GM13977 (cell line): ENCODE measurements around the gene IL12RB1.
"Not testable (repeated sequence)": the region's sequence is repeated elsewhere in the genome, so short reads cannot be mapped to it uniquely, and the experiment has no call there.

Experiments used
- DNase-seq: peaks from one replicate; pipeline ENCODE4 v3.0.0; 2012; ENCODE audit warnings: low spot score
- in situ Hi-C: fragments of 300-500 bp; cut with MboI; formaldehyde crosslinking; loops from one replicate; pipeline ENCODE4 v1.12.0; 2022; ENCODE audit warnings: low sequenced_read_pairs, low pct_unique_long_range_greater_than_20kb, mixed read lengths, inconsistent platforms; ENCODE audit not compliant: unreplicated experiment
- TF ChIP-seq, protein P1 (sequence below): IDR thresholded peaks from 2 replicates; pipeline ENCODE4 v1.5.1; 2012; ENCODE audit warnings: mild to moderate bottlenecking, control low read depth; ENCODE audit not compliant: insufficient read depth; ENCODE audit errors: extremely low read depth, missing control alignments

Gene IL12RB1

DNA sequence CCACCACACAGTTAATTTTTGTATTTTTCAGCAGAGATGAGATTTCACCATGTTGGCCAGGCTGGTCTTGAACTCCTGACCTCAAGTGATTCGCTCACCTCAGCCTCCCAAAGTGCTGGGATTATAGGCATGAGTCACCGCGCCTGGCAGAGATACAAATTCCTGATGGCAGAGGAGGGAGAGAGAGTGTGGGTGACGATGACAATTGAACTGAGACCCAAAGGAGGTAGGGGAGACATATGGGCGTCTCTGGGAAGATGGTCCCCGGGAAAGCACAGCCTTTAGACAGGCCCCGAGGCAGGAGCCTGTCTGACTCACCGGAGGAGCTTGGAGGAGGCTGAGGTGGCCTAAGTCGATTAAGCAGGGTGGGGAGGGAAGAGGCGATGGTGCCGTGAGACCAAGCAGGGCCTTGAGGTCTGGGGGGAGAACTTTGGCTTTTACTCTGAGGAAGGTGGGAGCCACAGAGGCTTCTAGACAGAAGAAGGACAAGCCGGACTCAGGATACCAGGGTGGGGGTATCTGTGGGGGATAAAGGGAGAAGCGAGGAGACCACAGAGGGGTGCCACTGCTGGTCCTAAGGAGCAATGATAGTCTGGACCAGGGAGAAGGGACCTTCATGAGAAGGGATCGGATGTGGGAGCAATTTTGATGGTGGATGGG is 40.5 kb downstream of the IL12RB1 start:
- no peak for DNase-seq
- TF ChIP-seq, protein P1, sequence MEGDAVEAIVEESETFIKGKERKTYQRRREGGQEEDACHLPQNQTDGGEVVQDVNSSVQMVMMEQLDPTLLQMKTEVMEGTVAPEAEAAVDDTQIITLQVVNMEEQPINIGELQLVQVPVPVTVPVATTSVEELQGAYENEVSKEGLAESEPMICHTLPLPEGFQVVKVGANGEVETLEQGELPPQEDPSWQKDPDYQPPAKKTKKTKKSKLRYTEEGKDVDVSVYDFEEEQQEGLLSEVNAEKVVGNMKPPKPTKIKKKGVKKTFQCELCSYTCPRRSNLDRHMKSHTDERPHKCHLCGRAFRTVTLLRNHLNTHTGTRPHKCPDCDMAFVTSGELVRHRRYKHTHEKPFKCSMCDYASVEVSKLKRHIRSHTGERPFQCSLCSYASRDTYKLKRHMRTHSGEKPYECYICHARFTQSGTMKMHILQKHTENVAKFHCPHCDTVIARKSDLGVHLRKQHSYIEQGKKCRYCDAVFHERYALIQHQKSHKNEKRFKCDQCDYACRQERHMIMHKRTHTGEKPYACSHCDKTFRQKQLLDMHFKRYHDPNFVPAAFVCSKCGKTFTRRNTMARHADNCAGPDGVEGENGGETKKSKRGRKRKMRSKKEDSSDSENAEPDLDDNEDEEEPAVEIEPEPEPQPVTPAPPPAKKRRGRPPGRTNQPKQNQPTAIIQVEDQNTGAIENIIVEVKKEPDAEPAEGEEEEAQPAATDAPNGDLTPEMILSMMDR, result no peak
- in situ Hi-C loops, result no loop called here

DNA sequence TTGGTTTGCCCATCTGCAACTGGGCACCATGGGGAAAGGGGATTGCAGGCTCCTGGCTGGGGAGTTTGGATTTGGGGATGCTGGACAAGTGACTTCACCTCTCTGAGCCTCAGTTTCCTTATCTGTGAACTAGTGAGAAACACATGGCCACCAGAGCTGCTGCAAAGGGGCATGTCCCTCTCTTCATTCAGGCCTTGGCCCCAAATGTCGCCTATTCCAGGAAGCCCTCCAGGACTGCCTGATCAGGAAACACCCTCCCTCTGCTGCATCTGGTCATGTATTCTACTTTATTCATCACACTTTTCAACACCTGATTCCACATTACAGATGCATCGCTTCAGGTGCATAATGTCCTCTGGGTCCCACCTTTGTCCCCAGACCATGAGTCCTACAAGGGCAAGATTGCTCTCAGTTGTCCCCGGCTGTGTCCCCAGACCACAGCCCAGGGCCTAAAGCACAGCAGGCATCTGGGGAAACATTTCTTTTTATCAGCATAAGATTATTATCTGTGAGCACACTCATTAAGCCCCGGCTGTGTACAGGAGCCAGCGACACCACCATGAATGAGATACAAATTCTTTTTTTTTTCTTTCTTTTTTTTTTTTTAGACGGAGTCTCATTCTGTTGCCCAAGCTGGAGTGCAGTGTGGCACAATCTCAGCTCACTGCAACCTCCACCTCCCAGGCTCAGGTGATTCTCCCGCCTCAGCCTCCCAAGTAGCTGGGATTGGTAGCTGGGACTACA is 41.3 kb downstream of the IL12RB1 start:
- in situ Hi-C loops, result no loop called here
- DNase-seq, result no peak
- TF ChIP-seq, protein P1, result no peak

DNA sequence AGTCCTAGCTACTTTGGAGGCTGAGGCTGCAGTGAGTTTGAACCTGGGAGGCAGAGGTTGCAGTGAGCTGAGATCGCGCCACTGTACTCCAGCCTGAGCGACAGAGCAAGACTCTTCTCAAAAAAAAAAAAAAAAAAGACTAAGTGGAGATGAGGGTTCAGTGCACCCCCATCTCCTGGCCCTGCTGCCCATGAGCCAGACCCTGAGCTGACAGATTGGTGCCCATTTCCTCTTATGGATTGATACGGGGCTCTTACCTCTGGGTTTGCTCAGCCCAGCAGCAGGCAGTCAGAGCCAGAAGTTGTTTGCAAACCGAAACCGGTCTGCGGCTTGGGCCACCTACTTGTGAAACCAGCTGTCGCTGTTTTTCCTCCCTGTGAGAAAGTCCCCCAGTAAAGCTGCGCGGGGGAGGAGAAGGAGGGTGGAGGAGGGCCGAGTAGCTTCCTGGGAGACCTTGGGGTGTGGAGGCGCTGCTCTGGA is 41.9 kb downstream of the IL12RB1 start:
- peak; percentile 89 for DNase-seq
- in situ Hi-C loops, result no loop called here
- TF ChIP-seq, protein P1, result no peak

DNA sequence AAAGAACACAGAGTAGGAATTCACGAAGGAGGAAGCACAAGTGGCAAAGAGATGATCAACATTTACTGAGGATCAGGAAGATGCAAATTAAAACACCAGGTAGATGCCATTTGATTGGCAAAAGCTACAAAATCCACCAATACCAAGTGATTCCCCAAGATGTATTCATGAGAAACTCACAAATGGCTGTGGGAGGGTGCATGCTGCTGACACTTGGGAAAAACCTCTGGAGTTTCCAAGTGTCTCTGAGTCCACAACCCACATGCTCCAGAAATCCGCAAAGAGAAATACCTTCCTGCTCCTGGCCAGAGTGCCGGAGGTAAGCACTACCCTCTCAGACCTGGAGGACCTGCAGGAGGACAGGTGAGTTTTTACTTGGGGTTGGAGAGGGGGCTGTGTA is 43.1 kb downstream of the IL12RB1 start:
- TF ChIP-seq, protein P1, result no peak
- in situ Hi-C loops, result no loop called here
- no peak for DNase-seq

DNA sequence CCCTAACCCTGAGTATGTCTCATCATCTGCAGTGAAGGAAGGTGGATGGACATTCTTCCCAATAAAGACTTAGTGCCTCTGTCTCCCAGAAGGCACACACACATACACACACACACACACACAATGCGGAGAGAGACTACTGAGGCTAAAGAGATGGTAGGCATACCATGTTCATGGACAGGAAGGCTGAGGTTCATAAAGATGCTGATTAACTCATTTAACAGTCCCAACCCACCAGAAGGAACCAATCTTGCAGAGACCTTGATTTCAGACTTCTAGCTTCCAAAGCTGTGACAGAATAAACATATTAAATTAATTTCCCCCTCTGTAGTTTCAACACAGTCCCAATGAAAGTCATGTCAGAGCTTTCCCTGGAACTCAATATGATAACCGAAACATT is 45.7 kb downstream of the IL12RB1 start:
- DNase-seq, result no peak
- in situ Hi-C loops, result no loop called here
- TF ChIP-seq, protein P1, result no peak

DNA sequence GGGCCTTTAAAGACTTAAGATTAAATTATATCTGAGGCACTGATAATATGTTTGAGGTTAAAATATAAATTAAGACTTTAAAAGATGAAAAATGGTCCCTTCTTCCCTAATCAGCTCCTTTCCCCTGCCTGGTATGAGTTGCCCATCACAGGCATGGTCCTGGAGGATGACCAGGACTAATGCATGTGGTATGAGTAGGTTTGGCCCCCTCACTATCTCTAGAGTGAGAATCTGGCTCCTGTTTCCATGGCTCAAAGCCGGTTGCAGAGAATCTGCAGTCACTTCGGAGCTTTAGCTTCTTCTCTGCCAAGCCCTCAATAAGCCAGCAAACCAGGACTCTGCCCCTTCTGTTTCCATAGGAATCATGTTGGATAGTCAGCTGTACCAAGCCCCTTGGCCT is 54.6 kb downstream of the IL12RB1 start:
- in situ Hi-C loops, DNase-seq: not testable (repeated sequence)

DNA sequence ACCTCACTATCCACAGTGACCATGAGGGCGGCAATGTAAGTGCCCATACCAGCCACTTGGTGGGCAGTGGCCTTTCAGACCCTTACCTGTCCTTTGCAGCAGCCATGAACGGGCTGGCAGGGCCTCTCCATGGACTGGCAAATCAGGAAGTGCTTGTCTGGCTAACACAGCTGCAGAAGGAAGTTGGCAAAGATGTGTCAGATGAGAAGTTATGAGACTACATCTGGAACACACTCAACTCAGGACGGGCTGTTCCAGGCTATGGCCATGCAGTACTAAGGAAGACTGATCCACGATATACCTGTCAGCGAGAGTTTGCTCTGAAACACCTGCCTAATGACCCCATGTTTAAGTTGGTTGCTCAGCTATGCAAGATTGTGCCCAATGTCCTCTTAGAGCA is 55.3 kb downstream of the IL12RB1 start:
- in situ Hi-C loops, DNase-seq: not testable (repeated sequence)
